Tibial artery (tissue), 4 donors: ENCODE results near the gene PVALB.
A peak's percentile ranks its signal among the peaks of the same experiment; 100 is the strongest.

Experiments
- DNase-seq, 2 donors: peaks; one replicate each; pipeline ENCODE4 v3.0.0-alpha.2; 2019
- H3K27ac ChIP-seq, 2 donors: fragments of 200-600 bp; sonication (generic) in 1 of 2; 1 replicate in 1 of 2; 2 replicates in 1 of 2; pipeline ENCODE4 v1.5.1; 2018 to 2019; ENCODE audit warnings: mild to moderate bottlenecking in 1 of 2
- H3K27me3 ChIP-seq, 2 donors: fragments of 200-600 bp; sonication (generic) in 1 of 2; one replicate each; pipeline versions ENCODE4 v1.5.1 to v1.6.0; 2016 to 2019
- H3K36me3 ChIP-seq, 3 donors: fragments of 200-600 bp; sonication (generic) in 2 of 3; one replicate each; pipeline ENCODE4 v1.5.1; 2016 to 2019; ENCODE audit warnings: mild to moderate bottlenecking in 2 of 3
- H3K4me1 ChIP-seq, 4 donors: fragments of 200-600 bp; sonication (generic) in 2 of 4; 1 replicate in 3 of 4; 2 replicates in 1 of 4; pipeline ENCODE4 v1.5.1; 2016 to 2019
- H3K4me3 ChIP-seq, 2 donors: fragments of 200-600 bp; sonication (generic) in 1 of 2; 1 replicate in 1 of 2; 2 replicates in 1 of 2; pipeline ENCODE4 v1.5.1; 2018 to 2019; ENCODE audit warnings: mild to moderate bottlenecking in 2 of 2
- H3K9me3 ChIP-seq, 3 donors: fragments of 200-600 bp; sonication (generic) in 1 of 3; one replicate each; pipeline ENCODE4 v1.5.1; 2016 to 2019
- intact Hi-C: fragments of 100-400 bp; cut with DNase I; formaldehyde crosslinking; loops from one replicate; pipeline ENCODE4 v1.15.0; 2023; ENCODE audit warnings: low total_unique reads
- TF ChIP-seq, protein P1 (sequence below), 2 experiments: fragments of 200-600 bp in 1 of 2; fragments of 450-650 bp in 1 of 2; IDR thresholded peaks; one replicate each; pipeline ENCODE4 v1.5.1; 2017 to 2019; ENCODE audit warnings: antibody characterized with exemption in 2 of 2, mild to moderate bottlenecking in 1 of 2, moderate library complexity in 1 of 2

The PVALB gene, protein sequence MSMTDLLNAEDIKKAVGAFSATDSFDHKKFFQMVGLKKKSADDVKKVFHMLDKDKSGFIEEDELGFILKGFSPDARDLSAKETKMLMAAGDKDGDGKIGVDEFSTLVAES

DNA sequence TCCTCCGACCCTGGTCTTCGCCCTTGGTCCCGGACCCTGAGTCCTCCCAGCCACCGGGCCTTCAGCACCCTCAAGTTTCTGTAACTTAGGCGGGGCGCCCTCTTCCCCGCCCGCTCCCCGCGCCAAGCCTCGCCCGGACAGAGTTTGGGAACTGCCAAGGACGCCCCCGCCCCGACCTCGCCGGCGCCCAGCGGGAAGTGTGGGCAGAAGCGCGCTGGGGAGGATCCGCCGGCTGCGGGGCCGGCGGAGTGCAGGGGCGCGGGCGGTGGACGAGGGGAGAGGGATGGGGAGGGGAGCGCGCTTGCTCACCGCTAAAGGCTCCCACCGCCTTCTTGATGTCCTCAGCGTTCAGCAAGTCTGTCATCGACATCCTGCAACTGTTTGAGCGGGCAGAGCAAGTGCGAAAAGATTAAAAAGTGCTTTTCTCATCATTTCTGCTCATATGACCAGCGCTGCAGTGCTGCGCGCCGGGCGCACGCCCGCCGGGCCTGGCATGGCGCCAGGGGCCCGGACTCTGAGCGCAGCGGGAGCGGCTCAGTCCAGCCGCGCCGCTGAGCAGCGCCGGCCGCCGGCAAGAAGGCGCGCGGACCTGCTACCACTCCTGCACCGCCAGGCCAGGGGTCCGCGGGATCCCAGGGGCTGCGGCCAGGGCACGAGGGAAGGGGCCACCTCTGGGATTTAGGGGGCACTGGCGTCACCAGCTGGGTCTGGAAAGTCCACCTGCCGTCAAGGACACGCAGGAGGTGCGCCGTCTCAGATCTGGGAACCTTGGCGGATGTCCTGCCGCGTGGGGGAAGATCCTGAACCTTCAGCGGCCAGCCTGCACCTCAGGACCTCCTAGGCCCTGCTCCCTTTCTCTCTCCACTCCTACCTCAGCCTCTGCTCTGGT, at the start of gene PVALB:
Gene PVALB (minus strand): TSS at position 400 of the 889 bp plus-strand sequence. CDS start 30 bp downstream, at position 370.
- no peak within 1 kb of the TSS for H3K27ac ChIP-seq
- no peaks in the 10 kb centered on the region for H3K9me3 ChIP-seq
- H3K4me3 ChIP-seq, result peak within 1 kb of the TSS in 1 of 2 donors; percentile 10
- intact Hi-C loops, result no loop called here
- TF ChIP-seq, protein P1, sequence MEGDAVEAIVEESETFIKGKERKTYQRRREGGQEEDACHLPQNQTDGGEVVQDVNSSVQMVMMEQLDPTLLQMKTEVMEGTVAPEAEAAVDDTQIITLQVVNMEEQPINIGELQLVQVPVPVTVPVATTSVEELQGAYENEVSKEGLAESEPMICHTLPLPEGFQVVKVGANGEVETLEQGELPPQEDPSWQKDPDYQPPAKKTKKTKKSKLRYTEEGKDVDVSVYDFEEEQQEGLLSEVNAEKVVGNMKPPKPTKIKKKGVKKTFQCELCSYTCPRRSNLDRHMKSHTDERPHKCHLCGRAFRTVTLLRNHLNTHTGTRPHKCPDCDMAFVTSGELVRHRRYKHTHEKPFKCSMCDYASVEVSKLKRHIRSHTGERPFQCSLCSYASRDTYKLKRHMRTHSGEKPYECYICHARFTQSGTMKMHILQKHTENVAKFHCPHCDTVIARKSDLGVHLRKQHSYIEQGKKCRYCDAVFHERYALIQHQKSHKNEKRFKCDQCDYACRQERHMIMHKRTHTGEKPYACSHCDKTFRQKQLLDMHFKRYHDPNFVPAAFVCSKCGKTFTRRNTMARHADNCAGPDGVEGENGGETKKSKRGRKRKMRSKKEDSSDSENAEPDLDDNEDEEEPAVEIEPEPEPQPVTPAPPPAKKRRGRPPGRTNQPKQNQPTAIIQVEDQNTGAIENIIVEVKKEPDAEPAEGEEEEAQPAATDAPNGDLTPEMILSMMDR (IDR thresholded peaks at IDR 0.05), result no peak
- H3K36me3 ChIP-seq, result no peaks in the 10 kb centered on the region
- peaks cover 0 to 12% (median 12%) of the 10 kb centered on the region in 4 donors for H3K4me1 ChIP-seq
- H3K27me3 ChIP-seq, result peaks cover 0 to 94% of the 10 kb centered on the region in 2 donors
- no peak for DNase-seq

DNA sequence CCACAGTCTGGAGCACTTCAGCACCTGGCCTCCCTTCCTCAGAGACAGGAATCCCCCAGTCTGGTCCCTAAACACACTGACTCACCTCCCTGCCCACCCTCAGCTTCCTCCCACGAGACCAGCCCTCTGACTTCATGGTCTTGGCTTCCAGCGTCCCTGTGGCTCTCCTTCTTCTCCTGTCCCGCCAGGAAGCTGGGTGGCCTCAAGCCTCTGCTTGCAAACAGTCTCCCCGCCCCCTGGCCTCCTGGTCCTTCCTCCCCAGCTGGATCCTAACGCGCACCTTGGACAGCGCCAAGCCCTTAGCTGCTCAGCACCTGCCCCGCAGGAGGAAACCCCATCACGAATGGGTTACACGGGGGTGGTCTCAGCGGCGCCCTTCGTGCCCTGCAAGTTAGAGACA, 48.5 kb upstream of the PVALB start:
- Histone ChIP-seq H3K4me1 (no peaks in the 10 kb centered on the region), H3K9me3 (no peaks in the 10 kb centered on the region), H3K4me3 (no peak overlapping the region), H3K27ac (no peak overlapping the region), H3K27me3 (peaks cover 0 to 44% of the 10 kb centered on the region in 2 donors), H3K36me3 (no peaks in the 10 kb centered on the region)
- no peak for DNase-seq
- TF ChIP-seq, protein P1 (IDR thresholded peaks at IDR 0.05), result no peak
- intact Hi-C loops, result no loop called here

DNA sequence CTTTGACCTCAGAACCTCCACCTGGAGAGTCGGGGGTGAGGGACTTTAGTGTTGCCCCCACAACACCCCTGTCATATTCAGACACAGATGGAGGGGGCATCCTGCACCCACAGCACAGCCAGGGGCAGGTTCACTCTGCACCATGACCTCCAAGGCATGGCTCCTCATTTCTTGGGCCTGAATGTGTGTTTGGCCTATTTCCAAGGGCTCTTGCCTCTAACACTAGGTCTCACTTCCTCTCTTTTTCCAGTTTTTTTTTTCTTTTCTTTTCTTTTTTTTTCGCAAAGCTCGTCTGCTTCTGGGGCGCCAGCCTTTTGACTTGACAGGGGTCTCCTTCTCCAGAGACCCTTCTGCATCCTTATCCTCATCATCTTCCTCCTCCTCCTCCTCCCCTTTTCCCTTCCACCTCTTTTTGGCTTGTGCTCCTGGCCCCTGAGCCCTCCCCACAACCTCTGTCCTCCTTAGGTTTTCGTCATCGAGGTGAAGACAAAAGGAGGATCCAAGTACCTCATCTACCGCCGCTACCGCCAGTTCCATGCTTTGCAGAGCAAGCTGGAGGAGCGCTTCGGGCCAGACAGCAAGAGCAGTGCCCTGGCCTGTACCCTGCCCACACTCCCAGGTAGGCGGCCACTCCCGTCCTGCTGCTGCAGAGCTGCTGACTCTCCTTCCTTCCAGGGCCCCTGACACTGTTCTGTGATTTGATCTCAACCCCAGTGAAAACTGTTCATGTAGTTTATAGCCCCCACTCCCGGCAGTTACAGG, 47.8 kb upstream of the PVALB start:
- Histone ChIP-seq H3K27me3 (peaks cover 0 to 37% of the 10 kb centered on the region in 2 donors), H3K9me3 (no peaks in the 10 kb centered on the region), H3K4me3 (no peak overlapping the region), H3K4me1 (no peaks in the 10 kb centered on the region), H3K36me3 (no peaks in the 10 kb centered on the region), H3K27ac (no peak overlapping the region)
- no peak for DNase-seq
- TF ChIP-seq, protein P1 (IDR thresholded peaks at IDR 0.05), result no peak
- intact Hi-C loops, result no loop called here

DNA sequence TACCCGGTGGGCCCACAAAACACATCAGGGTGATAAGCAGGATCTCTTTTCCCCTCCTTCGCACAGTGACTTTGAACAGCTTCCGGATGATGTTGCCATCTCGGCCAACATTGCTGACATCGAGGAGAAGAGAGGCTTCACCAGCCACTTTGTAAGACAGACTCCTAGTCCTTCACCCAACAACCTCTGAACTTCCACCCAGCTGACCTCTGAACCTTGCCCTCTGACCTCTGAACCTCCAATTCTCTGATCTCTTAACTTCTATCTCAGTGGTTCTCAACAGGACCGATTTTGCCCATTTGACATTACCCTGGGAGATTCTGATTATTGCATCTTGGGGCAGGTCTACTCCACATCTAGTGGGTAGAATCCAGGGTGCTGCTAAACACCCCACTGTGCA, 47.1 kb upstream of the PVALB start:
- no peaks in the 10 kb centered on the region for H3K9me3 ChIP-seq
- H3K27ac ChIP-seq, result no peak overlapping the region
- intact Hi-C loops, result no loop called here
- peaks cover 0 to 33% of the 10 kb centered on the region in 2 donors for H3K27me3 ChIP-seq
- H3K36me3 ChIP-seq, result no peaks in the 10 kb centered on the region
- no peaks in the 10 kb centered on the region for H3K4me1 ChIP-seq
- DNase-seq, result no peak
- H3K4me3 ChIP-seq, result no peak overlapping the region
- TF ChIP-seq, protein P1 (IDR thresholded peaks at IDR 0.05), result no peak

DNA sequence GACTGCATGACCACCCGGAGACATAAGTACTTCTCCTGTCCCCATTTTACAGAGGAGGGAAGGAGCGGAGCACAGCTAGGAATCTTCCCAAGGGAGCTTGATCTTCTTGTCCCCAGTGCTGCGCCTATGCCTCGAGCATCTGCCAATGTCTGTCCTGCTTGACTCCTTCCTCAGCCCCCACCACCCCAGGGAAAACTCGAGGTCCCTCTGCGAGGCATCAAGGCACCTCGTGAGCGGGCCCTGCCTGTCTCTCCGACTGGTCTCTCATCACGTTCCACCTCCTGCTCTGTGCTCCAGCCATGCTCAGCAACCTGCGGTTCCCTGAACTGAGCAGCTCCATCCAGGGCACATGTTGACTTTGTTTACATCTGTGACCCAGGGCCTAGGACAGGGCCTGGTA, 46.4 kb upstream of the PVALB start:
- no peak overlapping the region for H3K4me3 ChIP-seq
- no peak for DNase-seq
- H3K36me3 ChIP-seq, result no peaks in the 10 kb centered on the region
- H3K9me3 ChIP-seq, result no peaks in the 10 kb centered on the region
- H3K4me1 ChIP-seq, result no peaks in the 10 kb centered on the region
- TF ChIP-seq, protein P1 (IDR thresholded peaks at IDR 0.05), result no peak
- H3K27ac ChIP-seq, result no peak overlapping the region
- peaks cover 0 to 30% of the 10 kb centered on the region in 2 donors for H3K27me3 ChIP-seq
- intact Hi-C loops, result no loop called here
